Stimulated activated CD8-positive, alpha-beta memory T cell treated with anti-CD3 and anti-CD28 coated beads, Interleukin-7, amount 100 ng/mL, for 4 hours (primary cell): ENCODE measurements around the gene GRIK2.
"Not testable (repeated sequence)": the region's sequence is repeated elsewhere in the genome, so short reads cannot be mapped to it uniquely, and the experiment has no call there.

Experiments used
- DNase-seq, 2 donors: peaks; one replicate each; pipeline ENCODE4 v3.0.0-alpha.2; 2020; ENCODE audit warnings: low read depth in 2 of 2

GRIK2 gene

DNA sequence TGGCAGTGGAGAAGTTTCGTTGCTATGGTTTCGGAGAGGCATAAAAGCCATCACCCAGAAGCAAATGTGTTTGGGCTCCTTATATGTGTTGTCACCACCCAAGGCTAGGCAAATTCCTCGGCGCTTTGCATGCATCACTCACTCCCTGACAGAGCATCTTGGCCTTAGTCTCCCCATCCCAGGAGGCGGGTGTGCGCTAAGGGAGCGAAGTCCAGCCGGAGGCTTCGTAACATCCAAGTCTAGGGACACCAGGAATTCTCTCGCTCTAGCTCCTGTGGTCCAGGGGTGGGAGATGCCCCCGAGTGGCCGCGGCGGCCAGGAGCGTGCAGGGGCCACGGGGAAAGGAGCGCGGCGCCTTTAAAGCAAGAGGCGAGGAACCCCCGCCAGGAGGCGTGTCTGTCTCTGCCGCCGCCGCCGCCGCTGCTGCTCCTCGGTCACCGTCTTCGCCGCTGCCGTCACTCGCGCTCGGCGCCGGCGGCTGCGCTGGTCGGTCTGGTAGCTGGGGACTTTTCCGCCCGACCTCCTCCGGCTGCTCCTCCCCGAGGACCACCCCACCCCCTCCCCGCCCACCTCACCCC is at the start of gene GRIK2:
GRIK2 (plus strand) TSS at position 458 of the 578 bp plus-strand sequence.
- DNase-seq, result no peak

DNA sequence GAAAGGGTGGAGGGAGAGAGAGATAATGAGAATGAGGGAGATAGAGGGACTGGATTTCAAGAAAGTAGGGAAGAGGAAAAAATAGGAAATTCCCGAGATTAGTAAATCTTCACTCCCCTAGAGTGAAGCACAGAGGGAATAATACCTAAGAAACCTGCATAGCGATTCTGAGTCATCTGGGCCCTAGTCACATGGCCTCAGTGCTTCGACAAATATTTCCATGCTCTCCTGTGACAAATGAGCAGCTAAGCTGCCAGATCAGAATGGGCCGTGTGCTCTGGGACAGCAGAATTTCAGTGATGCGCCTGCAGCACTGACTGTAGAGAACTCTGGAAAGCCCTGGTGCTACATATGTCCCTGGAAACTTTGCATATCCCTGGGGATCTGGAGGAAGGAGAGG is 48.6 kb upstream of the GRIK2 start:
- no peak for DNase-seq

DNA sequence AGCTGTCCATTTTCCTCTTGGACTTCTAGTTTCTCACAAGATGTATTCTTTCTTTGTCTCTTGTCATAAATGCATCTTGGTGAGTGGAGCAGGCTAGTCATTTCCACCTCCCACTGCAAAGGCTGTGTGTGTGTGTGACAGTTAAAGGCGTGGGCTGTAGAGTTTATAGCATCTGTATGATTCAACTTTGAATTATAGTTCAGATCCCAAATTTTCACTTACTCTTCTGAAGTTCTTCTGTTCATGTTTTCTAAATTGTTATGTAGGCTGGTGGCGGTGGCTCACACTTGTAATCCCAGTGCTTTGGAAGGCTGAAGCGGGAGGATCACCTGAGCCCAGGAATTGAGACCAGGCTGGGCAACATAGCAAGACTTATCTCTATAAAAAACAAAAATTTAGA is 44.7 kb upstream of the GRIK2 start:
- DNase-seq, result no peak

DNA sequence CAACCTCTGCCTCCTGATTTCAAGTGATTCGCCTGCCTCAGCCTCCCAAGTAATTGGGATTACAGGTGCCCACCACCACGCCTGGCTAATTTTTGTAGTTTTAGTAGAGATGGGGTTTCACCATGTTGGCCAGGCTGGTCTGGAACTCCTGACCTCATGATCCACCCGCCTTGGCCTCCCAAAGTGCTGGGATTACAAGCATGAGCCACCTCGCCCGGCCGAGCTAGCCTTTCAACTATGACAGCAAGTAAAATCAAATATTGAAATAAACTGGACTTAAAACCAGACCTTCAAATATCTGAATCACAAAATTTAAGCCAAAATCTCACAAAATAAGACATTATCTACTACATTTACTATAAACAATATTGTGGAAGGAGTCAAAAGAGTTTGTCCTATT is 42.9 kb upstream of the GRIK2 start:
- DNase-seq, result not testable (repeated sequence)

DNA sequence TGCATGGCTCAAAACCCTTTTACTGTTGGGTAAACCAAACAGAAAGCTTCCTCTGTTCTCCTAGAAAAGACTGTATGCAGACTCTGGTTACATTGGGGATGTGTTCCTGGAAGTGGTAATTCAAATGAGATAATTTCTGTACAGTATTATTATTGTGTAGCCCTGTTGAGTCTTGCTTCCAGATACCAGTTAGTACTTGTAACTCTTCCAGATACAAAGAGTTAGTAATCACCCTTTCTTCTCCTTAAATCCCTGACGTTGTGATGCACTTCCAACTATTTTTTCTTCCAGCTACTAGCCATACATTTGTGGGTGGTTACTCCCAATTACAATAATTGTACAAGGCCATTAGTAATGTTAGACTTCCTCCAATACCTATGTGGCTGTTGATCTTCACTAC is 42.3 kb upstream of the GRIK2 start:
- DNase-seq, result no peak

DNA sequence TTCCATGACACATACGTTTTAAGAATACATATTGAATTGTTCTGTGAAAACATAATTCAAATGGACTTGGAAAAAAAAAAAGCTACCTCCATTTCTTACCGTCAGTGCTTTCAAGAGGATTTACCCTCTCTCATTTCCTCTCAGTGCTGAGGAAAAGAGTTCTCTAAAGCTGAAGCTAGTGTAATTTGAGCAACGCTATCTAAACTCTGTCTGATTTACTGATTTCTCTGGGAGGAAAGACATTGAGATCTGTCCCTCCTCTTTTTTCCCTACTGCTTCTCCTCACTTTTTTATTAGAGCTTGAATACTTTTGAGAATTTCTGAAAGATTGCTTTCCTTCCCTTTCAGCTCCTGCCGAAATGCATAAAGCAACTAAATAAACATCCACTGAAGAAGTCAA is 41.2 kb upstream of the GRIK2 start:
- no peak for DNase-seq

DNA sequence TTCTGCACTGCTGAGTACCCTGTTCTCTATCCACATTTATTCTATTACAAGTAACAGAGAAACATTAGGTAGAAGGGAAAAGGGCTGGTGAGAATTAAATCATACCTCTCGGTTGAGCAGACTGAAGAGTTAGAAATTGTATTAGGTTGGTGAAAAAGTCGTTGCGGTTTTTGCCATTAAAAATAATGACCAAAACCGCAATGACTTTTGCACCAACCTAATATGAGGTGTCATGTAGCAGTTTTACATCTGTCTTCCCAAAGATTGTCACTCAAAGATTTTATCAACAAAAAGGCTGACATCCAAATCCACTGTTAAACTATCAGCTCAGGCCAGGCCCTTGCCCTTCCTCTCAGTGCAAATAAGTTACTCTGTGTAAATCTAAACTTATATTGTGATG is 28.3 kb upstream of the GRIK2 start:
- no peak for DNase-seq

DNA sequence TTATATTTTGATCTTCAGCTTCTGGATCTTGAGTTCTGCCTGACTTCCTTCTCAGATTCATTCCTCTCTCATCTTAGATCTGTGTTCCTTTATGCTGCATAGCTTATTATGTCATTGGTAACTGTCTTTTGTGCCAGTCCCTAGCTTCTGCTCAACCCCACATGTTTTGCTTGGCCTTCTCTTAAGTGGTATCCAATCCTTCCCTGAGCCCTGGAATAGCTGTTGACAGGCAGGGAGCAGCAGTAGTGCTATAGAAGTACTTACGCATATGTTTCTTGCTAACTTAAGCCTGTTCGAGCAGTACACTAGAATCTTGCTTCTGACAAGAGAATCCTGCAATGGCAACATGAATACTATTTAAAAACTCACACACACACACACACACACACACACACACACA is 13.6 kb upstream of the GRIK2 start:
- no peak for DNase-seq

DNA sequence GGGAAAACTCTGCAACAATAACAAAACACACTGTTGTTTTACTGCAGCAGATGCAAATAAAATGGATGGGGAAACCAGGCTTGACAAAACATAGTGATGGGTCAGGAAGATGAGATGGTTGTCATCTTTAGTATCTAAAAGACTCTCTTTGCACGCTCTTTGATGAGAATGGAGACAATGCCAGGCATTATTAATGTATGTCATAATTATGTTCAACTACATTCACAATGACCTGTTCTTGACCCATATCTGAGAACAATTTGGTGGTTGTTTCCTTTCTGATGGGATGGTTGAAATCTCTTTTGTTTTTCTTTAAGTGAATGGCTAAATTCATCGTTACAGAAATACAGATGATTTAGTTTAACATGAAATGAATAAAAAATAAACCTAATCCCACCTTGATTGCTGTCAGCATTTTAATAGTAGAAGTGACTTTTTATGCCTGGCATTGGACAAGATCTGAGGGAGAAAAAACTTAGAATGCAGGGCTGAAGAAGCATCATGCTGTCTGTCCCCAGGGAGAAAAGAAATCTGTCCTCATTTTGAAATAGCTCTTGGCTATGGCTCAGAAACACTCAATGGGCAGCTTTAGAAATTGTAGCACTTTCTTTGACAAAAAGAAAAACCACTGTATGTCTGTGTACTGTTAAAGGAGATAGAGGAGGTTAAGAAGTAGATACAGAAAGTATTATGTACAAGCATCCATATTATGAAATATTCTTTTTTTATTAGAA is 12.4 kb upstream of the GRIK2 start:
- DNase-seq, result no peak

DNA sequence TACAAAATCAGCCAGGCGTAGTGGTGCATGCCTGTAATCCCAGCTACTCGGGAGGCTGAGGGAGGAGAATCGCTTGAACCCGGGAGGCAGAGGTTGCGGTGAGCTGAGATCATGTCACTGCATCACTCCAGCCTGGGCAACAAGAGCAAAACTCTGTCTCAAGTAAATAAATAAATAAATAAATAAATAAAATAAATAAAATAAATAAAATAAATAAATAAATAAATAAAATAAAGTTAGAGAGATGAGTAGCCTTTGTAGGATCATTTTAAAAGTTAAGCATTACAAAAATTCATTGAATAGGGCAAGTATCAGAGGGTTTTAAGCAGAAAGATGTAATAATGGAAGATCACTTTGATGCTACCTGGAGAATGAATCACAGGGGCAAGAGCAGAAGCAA is 9.8 kb upstream of the GRIK2 start:
- DNase-seq, result not testable (repeated sequence)

DNA sequence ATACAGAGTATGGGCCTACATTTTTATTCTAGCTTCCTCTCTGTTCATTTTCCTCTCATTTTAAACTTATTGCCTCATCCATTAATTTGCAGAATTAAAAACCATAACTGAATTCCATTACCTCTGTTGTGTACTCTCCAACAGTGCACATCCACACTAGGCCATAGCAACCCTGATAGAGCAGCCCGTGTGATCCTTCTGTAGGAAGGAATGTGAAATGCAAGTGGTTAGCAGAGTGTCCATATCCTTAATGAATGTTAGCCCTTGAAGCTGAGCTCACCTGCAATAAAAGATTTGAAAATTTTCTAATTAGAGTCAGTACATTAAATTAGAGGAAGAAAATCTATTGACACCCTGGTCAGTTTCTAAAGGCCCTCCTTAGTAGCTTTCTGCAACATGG is 6.5 kb upstream of the GRIK2 start:
- DNase-seq, result no peak

DNA sequence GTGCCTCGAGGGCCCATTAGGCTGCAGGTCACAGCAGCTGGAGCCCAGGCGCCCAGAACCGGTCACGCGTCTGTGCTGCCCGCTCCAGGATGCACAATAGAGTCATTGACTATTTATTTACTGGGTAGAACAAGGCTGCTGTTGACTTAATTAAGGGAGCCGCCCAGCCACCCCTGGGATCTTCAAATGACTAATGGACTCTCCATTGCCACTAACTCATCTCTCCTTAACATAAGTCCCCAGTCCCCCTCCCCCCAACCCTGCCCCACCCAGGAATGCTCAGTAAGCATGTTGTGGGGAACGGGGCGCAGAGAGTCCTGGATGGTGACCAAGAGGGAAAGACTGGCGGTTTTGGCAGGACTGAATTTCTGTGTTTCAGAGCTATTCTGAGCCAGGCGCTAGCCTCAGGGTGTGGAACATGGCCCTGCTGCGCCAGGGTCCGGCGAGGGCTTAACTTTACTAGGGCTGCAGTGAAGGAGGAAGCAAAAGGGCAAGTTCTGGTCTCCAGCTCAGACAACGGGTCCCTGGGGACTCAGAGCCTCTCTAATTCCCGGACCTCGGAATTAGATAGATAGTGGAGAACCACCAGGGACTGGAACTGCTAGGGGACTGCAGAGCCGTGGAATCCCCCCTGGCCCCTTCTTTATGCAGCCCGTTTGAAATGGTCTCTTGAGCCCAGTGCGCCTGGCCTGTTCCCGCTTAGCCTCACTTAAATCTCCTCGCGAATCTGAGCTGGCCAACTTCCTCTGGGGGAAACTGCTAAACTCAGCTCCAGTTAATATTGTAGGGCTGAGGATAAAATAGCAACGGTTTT is 1.5 kb upstream of the GRIK2 start:
- DNase-seq, result no peak

DNA sequence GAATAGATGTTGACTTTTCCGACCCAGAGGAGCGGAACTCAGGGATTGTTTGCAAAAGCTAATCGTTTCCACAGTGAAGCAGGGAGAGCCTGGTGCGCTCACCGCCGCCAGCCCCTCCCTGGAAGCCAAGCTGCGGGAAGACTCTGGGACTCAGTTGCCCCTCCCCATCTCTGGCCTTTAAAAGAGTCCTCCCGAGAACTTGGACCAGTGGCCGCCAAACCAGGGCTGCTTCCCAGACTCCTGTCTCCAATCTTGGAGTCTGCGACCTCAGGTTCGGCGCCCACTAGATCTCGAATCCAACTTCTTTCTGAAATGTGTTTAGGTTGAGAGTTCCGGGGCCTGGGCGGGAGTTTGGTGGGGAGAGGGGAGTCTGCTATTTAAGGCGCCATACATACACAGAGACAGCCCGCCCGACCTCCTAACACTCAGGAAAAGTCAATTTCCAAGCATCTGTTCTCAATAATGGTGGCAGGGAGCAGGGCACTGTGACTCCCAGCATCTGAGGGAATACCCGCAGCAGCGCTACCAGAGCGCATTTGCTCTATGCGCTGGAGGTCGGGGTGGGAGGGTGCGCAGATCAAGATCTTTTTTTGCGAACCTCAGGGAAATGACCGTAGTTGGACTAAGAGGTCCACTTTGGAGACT is 800 bp upstream of the GRIK2 start:
- no peak for DNase-seq

DNA sequence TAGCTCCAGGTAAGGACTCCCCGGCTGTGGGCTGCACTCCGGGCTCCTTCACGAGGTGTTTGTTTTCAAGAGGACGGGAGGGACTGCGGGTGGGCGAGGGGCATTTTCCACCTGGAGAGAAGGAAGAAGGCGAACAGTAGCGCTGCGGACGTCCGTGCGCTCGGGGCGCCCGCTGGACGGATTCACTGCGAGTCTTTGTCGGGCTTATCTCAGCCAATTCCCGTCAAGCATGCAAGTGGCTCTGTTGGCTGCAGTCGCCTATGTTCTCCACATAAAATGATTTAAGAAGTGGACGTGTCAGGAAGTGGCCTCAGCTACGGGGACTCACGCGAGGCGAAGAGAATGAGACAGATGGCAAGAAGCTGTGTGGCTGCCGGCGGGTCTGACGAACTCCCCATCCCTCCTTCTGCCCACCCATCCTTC is 332 bp downstream of the GRIK2 start:
- DNase-seq, result no peak

DNA sequence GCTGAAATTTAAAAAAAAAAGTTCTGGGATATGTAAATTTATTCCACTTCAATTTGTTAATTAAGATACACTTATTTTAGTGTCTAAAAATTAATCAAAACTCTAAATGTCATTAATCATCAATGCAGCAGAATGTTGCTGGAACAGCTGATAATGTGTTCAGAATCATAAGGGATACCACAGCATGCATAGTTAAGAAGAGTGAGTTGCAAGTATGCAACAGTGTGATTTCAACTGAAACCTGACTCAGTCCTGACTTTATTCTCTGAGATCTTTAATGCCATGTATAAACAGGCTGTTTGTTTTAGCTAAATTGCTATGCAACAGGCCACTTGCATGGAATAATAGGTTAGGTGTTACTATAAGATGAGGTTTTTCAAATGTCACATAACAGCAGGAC is 1.4 kb downstream of the GRIK2 start:
- no peak for DNase-seq

DNA sequence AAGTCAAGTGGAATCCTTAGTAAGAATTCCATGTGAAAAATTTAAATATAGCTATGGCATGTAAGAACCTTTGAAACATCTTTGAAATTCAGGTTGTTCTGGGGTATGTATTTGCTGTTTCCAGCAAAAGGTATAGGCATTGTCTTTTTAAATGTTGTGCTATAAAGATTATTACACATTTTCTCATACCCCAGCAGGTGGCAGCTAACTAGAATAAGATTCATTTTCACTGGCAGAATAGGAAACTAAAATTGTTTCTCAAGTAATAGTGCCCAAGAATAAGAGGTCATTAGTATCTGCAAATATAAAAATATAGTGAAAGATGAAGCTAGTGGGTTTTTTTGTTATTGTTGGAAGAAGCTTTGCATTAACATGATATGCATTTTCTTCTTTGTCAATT is 1.8 kb downstream of the GRIK2 start:
- no peak for DNase-seq

DNA sequence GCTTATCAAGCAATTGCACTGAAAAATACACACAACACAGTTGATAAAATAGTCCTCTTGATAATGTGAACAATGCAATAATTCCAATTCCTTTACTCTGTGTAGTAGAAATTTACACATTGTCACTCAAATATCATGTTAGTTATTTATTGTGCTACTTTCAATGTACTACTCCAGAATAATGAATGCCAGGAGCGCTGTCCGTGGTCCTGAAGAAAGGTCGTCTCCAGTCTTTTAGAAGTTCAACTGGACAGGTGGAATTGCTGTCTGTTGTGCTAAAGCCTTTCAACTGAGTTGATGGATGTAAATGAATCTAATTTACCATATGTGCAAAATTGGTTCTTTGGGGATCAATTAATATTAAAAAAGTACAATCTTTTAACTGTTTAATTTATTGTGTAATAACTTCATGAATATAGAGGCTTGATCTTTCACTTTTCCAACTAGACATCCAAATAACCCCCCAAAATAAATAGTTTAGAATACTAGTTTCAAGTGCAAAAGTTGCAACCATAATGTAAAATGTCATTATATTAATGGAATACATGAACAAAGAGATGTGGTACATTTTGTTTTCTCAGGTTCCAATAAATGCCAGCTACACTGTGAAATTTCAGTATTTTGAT is 3.2 kb downstream of the GRIK2 start:
- DNase-seq, result no peak

DNA sequence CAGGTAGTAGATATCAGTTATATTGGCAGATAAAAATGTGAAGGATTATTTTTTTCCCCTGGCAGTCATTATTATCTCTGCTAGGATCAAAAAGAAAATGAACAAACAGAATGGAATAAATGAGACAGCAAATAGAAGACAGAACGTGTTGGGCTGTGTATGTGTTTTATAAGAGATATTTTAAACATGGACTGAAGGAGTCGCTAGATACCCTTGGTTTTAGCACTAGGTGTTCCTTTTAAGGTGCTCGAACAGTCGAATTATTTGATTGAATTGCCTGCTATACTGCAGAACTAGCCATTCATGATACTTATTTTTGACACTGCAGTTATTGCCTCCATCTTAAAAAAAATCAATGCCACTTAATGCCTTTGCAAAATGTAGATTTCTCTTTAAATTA is 3.7 kb downstream of the GRIK2 start:
- no peak for DNase-seq

DNA sequence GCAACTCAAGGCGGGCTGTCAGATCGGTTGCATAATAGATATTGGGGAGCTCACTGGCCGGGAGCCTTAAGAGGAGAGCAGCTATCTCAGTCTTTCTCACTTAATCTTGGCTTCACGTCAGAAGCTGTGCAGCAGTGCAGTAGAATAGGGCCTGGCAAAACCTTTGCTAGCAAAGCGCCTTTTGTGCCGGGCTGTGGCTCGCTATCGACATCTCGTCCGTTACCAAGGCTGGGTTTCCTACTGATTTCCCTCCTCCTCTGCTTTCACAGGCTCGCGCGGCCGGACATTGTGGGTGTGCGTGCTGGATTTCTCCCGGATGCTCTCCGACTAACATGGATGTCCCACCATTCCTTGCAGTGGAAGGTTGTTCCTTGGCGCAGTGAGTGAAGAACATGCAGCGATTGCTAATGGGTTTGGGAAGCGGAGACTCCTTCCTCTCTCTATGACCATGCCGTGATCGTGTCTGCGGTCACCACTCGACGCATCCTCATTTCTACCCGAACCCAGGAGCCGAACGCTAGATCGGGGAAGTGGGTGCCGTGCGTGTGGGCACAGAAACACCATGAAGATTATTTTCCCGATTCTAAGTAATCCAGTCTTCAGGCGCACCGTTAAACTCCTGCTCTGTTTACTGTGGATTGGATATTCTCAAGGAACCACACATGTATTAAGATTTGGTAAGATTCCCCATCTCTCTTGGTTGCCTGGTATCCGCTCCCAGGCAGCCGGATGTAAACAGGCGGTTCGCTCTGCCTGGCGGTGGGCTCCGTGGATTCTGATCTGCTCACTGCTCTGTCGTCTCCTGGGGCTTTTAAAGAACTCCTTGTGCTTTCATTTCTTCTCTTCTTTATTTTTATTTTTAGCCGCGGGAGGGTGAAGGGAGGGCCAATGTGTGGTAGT is 5.5 kb downstream of the GRIK2 start:
- DNase-seq, result no peak

DNA sequence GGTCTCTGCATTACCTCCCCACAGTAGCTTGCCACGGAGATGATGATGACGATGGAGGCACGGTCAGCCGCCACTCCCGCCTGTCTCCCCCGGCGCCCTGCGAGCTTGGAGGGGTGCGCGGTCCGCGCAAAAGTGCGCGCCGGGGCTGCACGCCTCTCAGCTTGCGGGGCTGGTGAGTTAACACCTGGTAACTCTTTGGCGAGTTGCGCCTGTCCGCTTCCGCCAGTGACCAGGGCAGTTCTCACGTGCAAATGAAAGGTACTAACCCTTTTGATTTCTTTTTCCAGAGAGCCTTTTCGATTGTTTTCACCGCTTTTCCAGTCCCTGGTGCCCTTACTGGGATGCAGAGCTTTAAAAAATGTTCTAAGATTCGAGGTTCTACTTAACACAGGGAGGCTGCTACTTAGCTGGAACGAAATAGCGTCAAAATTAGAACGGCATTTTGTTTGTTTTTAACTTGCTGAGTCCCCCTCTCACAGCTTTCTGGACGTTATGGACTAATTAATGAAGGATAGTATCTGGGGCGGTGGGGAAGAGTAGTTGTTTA is 6.2 kb downstream of the GRIK2 start:
- DNase-seq, result no peak
